Fibroblast of lung (primary cell): ENCODE results near the gene PAFAH1B2. TPM values are rescaled to one million over a fixed set of nuclear protein-coding genes. Genes with fewer than 3 reads are reported as not detected.

Experiments
- DNase-seq, 2 donors: peaks; one replicate each; pipeline versions ENCODE4 v3.0.0 to v3.0.0-alpha.2; 2010; ENCODE audit warnings: low read depth in 2 of 2
- H2AFZ ChIP-seq: 2 replicates; pipeline ENCODE4 v1.5.1; 2012; ENCODE audit warnings: low read length, control low read depth, inconsistent platforms
- H3K27ac ChIP-seq: 2 replicates; pipeline ENCODE4 v1.5.1; 2011; ENCODE audit warnings: low read length, control low read depth; ENCODE audit not compliant: insufficient read depth
- H3K27me3 ChIP-seq: 2 replicates; pipeline ENCODE4 v1.5.1; 2011; ENCODE audit warnings: mild to moderate bottlenecking, low read length; ENCODE audit not compliant: control insufficient read depth, insufficient read depth
- H3K36me3 ChIP-seq: 2 replicates; pipeline ENCODE4 v1.5.1; 2011; ENCODE audit warnings: low read length; ENCODE audit not compliant: control insufficient read depth, insufficient read depth
- H3K4me1 ChIP-seq: 2 replicates; pipeline ENCODE4 v1.5.1; 2011; ENCODE audit warnings: low read length; ENCODE audit not compliant: control insufficient read depth, insufficient read depth; ENCODE audit errors: extremely low read depth
- H3K4me2 ChIP-seq: 2 replicates; pipeline ENCODE4 v1.5.1; 2011; ENCODE audit warnings: low read length, control low read depth; ENCODE audit not compliant: insufficient read depth; ENCODE audit errors: extremely low read depth
- H3K4me3 ChIP-seq, 4 experiments: fragments of 200-600 bp in 1 of 4; sonication (generic) in 1 of 4; replicated peaks in 1 of 4; 2 replicates each; pipeline ENCODE4 v1.5.1; 2011 to 2016; ENCODE audit warnings: low read length in 4 of 4, low read depth in 3 of 4, mild to moderate bottlenecking in 3 of 4, control low read depth in 2 of 4, inconsistent platforms in 1 of 4, mixed read lengths in 1 of 4; ENCODE audit not compliant: insufficient read depth in 1 of 4; ENCODE audit errors: control extremely low read depth in 1 of 4
- H3K79me2 ChIP-seq: 2 replicates; pipeline ENCODE4 v1.5.1; 2012; ENCODE audit warnings: mild to moderate bottlenecking, low read length, inconsistent platforms; ENCODE audit not compliant: control insufficient read depth, insufficient read depth
- H3K9ac ChIP-seq: 2 replicates; pipeline ENCODE4 v1.5.1; 2011; ENCODE audit warnings: mild to moderate bottlenecking, low read length, control low read depth; ENCODE audit not compliant: insufficient read depth
- H3K9me3 ChIP-seq: 2 replicates; pipeline ENCODE4 v1.5.1; 2012; ENCODE audit warnings: low read depth, low read length; ENCODE audit not compliant: control insufficient read depth, insufficient read depth
- H4K20me1 ChIP-seq: 2 replicates; pipeline ENCODE4 v1.5.1; 2011; ENCODE audit warnings: low read length; ENCODE audit not compliant: control insufficient read depth, insufficient read depth; ENCODE audit errors: extremely low read depth
- EZH2 ChIP-seq: IDR thresholded peaks from 2 replicates; pipeline ENCODE4 v1.5.1; 2012; ENCODE audit warnings: low read length, control low read depth, mild to moderate bottlenecking; ENCODE audit errors: missing control alignments
- polyA plus RNA-seq, 2 donors: library from polyadenylated mRNA; depleted of rRNA in 1 of 2; stranded (reverse) in 1 of 2; unstranded in 1 of 2; fragments of >200 nt; gene quantifications; 2 replicates each; pipeline ENCODE4 v1.2.1, GENCODE V29; 2011 to 2012; ENCODE audit warnings: missing spikeins in 1 of 2
- total RNA-seq: library from RNA; depleted of rRNA; stranded (reverse); fragments of >200 nt; gene quantifications from 2 replicates; pipeline ENCODE4 v1.2.1, GENCODE V29; 2014
- TF ChIP-seq, protein P1 (sequence below), 2 donors: IDR thresholded peaks in 1 of 2; conservative IDR thresholded peaks in 1 of 2; 1 replicate in 1 of 2; 2 replicates in 1 of 2; pipeline ENCODE4 v1.5.1; 2011 to 2012; ENCODE audit warnings: low read length in 2 of 2, control low read depth in 1 of 2, inconsistent platforms in 1 of 2, low read depth in 1 of 2, mild to moderate bottlenecking in 1 of 2

The PAFAH1B2 gene
- total and polyA plus RNA-seq, 2 donors (not counting 1 experiment from before 2014, with no cell fraction given): 70.8 to 112 TPM

DNA sequence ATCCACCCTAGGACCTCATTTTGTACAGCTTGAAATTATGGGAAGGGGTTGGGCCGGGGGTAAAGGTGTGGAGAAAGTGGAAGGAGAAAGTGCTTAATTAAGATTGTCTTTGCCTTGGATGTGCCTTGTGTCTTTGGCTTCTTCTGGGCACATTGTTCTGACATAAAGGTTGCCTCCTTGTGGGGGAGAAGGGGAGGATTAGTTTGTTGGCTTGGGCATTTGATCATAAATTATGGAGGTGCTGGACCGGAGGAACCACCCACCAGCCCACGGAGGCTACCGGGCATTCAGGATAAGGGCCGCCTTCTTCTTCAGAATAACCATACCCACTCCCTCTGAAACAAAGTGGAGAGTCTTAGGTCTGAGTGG lies 1.3 kb downstream of the PAFAH1B2 start:
- H3K79me2 ChIP-seq: peaks cover 60% of the 10 kb centered on the region
- H3K4me1 ChIP-seq: peaks cover 7% of the 10 kb centered on the region
- peak overlapping the region; percentile 86 for H3K9ac ChIP-seq
- H4K20me1 ChIP-seq: peaks cover 2% of the 10 kb centered on the region
- no peaks in the 10 kb centered on the region for H3K27me3 ChIP-seq
- no peaks in the 10 kb centered on the region for H3K9me3 ChIP-seq
- H3K4me2 ChIP-seq: peak overlapping the region; percentile 99
- peaks cover 3% of the 10 kb centered on the region for H3K36me3 ChIP-seq
- TF ChIP-seq EZH2: no peak
- TF ChIP-seq, protein P1, sequence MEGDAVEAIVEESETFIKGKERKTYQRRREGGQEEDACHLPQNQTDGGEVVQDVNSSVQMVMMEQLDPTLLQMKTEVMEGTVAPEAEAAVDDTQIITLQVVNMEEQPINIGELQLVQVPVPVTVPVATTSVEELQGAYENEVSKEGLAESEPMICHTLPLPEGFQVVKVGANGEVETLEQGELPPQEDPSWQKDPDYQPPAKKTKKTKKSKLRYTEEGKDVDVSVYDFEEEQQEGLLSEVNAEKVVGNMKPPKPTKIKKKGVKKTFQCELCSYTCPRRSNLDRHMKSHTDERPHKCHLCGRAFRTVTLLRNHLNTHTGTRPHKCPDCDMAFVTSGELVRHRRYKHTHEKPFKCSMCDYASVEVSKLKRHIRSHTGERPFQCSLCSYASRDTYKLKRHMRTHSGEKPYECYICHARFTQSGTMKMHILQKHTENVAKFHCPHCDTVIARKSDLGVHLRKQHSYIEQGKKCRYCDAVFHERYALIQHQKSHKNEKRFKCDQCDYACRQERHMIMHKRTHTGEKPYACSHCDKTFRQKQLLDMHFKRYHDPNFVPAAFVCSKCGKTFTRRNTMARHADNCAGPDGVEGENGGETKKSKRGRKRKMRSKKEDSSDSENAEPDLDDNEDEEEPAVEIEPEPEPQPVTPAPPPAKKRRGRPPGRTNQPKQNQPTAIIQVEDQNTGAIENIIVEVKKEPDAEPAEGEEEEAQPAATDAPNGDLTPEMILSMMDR (conservative IDR thresholded peaks at IDR 0.05 in 1 of 2, IDR thresholded peaks at IDR 0.05 in 1 of 2; ENCODE audit: low read depth in 1 of 2, low read length in 2 of 2): peak; percentile 23 to 29
- peak; percentile 38 to 56 for DNase-seq
- H2AFZ ChIP-seq: no peak overlapping the region
- peak overlapping the region; percentile 83 to 99 (median 96) for H3K4me3 ChIP-seq
- peak overlapping the region; percentile 98 for H3K27ac ChIP-seq

DNA sequence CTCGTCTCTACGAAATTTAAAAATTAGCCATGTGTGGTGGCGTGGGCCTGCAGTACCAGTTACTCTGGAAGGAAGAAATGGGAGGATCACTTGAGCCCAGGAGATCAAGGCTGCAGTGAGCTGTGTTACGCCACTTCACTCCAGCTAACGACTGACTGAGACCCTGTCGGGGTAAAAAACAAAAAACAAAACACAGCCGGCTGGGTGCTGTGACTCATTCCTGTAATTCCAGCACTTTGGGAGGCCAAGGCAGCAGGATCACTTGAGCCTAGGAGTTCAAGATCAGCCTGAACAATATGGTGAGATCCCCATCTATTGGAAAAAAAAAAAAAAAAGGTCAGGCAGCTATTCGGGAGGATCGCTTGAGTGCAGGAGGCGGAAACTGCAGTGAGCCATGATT lies 2.4 kb downstream of the PAFAH1B2 start:
- no peaks in the 10 kb centered on the region for H3K9me3 ChIP-seq
- H3K4me3 ChIP-seq: peak overlapping the region in 2 of 4 experiments; percentile 3 to 99
- peaks cover 2% of the 10 kb centered on the region for H4K20me1 ChIP-seq
- H3K9ac ChIP-seq: no peak overlapping the region
- H3K4me2 ChIP-seq: peak overlapping the region; percentile 75
- H3K27me3 ChIP-seq: no peaks in the 10 kb centered on the region
- H2AFZ ChIP-seq: no peak overlapping the region
- H3K79me2 ChIP-seq: peaks cover 69% of the 10 kb centered on the region
- peaks cover 3% of the 10 kb centered on the region for H3K36me3 ChIP-seq
- TF ChIP-seq, protein P1 (conservative IDR thresholded peaks at IDR 0.05 in 1 of 2, IDR thresholded peaks at IDR 0.05 in 1 of 2; ENCODE audit: low read depth in 1 of 2, low read length in 2 of 2): no peak
- TF ChIP-seq EZH2: no peak
- peaks cover 7% of the 10 kb centered on the region for H3K4me1 ChIP-seq
- H3K27ac ChIP-seq: peak overlapping the region; percentile 19
- peak; percentile 36 to 49 for DNase-seq

DNA sequence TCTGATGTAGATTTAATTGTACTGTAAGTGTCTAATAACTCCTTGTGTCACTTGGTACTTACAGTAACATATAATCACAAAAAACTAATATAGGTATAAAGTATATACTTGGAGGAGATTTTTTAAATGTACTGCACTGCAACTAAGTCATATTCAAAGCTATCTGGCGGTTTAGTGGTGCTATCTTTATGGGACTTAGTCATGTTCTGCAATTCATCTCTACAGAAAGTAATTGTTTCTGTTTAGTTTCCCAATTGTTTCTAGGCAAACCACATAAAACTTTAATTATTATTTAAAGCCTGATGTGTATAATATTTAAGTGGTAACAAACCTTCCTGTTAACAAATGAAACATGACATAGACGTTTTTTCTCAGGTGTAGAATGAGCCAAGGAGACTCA lies 8.0 kb downstream of the PAFAH1B2 start:
- Histone ChIP-seq H3K27me3 (no peaks in the 10 kb centered on the region), H3K4me1 (no peaks in the 10 kb centered on the region), H4K20me1 (no peaks in the 10 kb centered on the region), H3K4me2 (no peak overlapping the region), H3K79me2 (peaks cover 96% of the 10 kb centered on the region), H3K9ac (no peak overlapping the region), H3K4me3 (no peak overlapping the region), H3K9me3 (no peaks in the 10 kb centered on the region), H3K27ac (no peak overlapping the region), H3K36me3 (peaks cover 3% of the 10 kb centered on the region), H2AFZ (no peak overlapping the region)
- TF ChIP-seq, protein P1 (conservative IDR thresholded peaks at IDR 0.05 in 1 of 2, IDR thresholded peaks at IDR 0.05 in 1 of 2; ENCODE audit: low read depth in 1 of 2, low read length in 2 of 2): no peak
- TF ChIP-seq EZH2: no peak
- no peak for DNase-seq
